Activated naive CD4-positive, alpha-beta T cell treated with anti-CD3 and anti-CD28 coated beads for 36 hours (primary cell): ENCODE measurements around the gene POLR3E. TPM values are rescaled to one million over a fixed set of nuclear protein-coding genes. Genes with fewer than 3 reads are reported as not detected.

Source experiments
- CTCF ChIA-PET: fragments of 350-600 bp; sonication (Branson Sonifier 250); formaldehyde crosslinking; loops from one replicate; lab custom pipeline; 2021; ENCODE audit warnings: antibody characterized with exemption; lab: Charles Lee
- DNase-seq: peaks from one replicate; pipeline ENCODE4 v3.0.0-alpha.2; 2020
- H3K27ac Mint-ChIP-seq: one replicate; pipeline ENCODE4 v1.8.0; 2021; ENCODE audit warnings: mild to moderate bottlenecking, mixed read lengths
- H3K27me3 Mint-ChIP-seq: one replicate; pipeline ENCODE4 v1.8.0; 2021; ENCODE audit warnings: low read depth, mixed read lengths
- H3K36me3 Mint-ChIP-seq: one replicate; pipeline ENCODE4 v1.8.0; 2021; ENCODE audit warnings: low read depth, mixed read lengths
- H3K4me1 Mint-ChIP-seq: one replicate; pipeline ENCODE4 v1.8.0; 2021; ENCODE audit warnings: low read depth, mixed read lengths
- H3K4me3 Mint-ChIP-seq: one replicate; pipeline ENCODE4 v1.8.0; 2021; ENCODE audit warnings: mild to moderate bottlenecking, moderate library complexity, mixed read lengths
- H3K9me3 Mint-ChIP-seq: one replicate; pipeline ENCODE4 v1.8.0; 2021; ENCODE audit warnings: mixed read lengths
- intact Hi-C: fragments of 100-400 bp; cut with micrococcal nuclease; formaldehyde crosslinking; loops from one replicate; pipeline ENCODE4 v1.15.1; 2023
- total RNA-seq, 2 experiments: library from RNA; stranded (reverse); gene quantifications; one replicate each; pipeline ENCODE4 v1.2.3, GENCODE V29; 2021

POLR3E gene
- total RNA-seq, 2 experiments from 2014 or later: 72.9 to 74.7 TPM

DNA sequence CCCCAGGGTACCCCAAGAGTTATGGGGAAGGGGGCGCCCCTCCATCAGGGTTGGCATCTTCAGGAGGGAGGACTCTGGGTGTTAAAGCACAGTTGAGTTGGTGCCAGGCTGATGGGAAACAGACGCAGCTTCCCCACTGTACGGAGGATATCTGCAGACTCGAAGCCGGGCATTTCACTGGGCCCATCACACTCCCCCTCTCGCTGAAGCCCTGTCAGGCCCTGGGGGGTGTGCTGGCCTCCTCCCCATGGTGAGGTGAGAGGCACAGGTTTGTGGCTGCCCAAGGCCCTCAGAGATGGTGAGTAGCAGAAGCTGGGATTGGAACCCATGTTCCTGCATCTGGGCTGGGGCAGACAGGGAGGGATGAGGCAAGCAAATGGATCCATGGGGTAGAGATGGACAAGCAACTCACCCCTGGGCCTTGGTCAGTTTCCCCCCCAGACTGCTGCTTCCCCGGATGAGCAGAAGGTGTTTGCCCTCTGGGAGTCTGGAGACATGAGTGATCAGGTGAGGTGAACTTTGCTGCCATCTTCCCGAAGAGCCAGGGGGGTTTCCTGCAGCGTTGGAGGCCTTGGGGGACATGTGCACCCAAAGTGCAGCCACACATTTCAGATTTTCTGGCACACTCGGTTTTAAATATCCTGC lies 31.0 kb downstream of the POLR3E start:
- CTCF ChIA-PET: interaction anchor here (1.1 kb wide), 1 partner anchor 10 kb away, joined by 3 read pairs; no protein-coding TSS in a partner anchor
- Mint-ChIP-seq H3K4me1 (no peaks in the 10 kb centered on the region), H3K27ac (no peak overlapping the region)

GRCh38 chr16:22329199-22329695 lies 32.0 kb downstream of the POLR3E start:
- CTCF ChIA-PET: interaction anchor here (1.1 kb wide), 1 partner anchor 11 kb away, joined by 3 read pairs; no protein-coding TSS in a partner anchor
- no peak for DNase-seq
- intact Hi-C loops: no loop called here
- Mint-ChIP-seq H3K27ac (peak overlapping the region; percentile 65), H3K4me3 (no peak overlapping the region), H3K4me1 (no peaks in the 10 kb centered on the region), H3K9me3 (no peaks in the 10 kb centered on the region), H3K27me3 (no peaks in the 10 kb centered on the region), H3K36me3 (peaks cover 41% of the 10 kb centered on the region)

More for the DNA sequence above, 31.0 kb downstream of the POLR3E start:
- Mint-ChIP-seq H3K4me3 (no peak overlapping the region), H3K9me3 (no peaks in the 10 kb centered on the region), H3K36me3 (peaks cover 41% of the 10 kb centered on the region), H3K27me3 (no peaks in the 10 kb centered on the region)
- intact Hi-C loops: no loop called here
- DNase-seq: no peak

- DNase-seq: no peak
- Mint-ChIP-seq H3K27me3 (no peaks in the 10 kb centered on the region), H3K9me3 (no peaks in the 10 kb centered on the region), H3K36me3 (peaks cover 50% of the 10 kb centered on the region), H3K4me1 (no peaks in the 10 kb centered on the region), H3K27ac (peak overlapping the region; percentile 33), H3K4me3 (no peak overlapping the region)
- intact Hi-C loops: no loop called here
- CTCF ChIA-PET: interaction anchor here (0.6 kb wide), 1 partner anchor 9 kb away, joined by 3 read pairs; no protein-coding TSS in a partner anchor
Observed at GRCh38 chr16:22330326-22330725, 33.1 kb downstream of the POLR3E start.

GRCh38 chr16:22333457-22333994 lies 36.3 kb downstream of the POLR3E start:
- Mint-ChIP-seq H3K4me3 (no peak overlapping the region), H3K4me1 (peaks cover 10% of the 10 kb centered on the region), H3K36me3 (peaks cover 68% of the 10 kb centered on the region), H3K27ac (no peak overlapping the region), H3K9me3 (peaks cover 25% of the 10 kb centered on the region), H3K27me3 (no peaks in the 10 kb centered on the region)
- DNase-seq: no peak
- intact Hi-C loops: no loop called here
- CTCF ChIA-PET: no interaction called here

DNA sequence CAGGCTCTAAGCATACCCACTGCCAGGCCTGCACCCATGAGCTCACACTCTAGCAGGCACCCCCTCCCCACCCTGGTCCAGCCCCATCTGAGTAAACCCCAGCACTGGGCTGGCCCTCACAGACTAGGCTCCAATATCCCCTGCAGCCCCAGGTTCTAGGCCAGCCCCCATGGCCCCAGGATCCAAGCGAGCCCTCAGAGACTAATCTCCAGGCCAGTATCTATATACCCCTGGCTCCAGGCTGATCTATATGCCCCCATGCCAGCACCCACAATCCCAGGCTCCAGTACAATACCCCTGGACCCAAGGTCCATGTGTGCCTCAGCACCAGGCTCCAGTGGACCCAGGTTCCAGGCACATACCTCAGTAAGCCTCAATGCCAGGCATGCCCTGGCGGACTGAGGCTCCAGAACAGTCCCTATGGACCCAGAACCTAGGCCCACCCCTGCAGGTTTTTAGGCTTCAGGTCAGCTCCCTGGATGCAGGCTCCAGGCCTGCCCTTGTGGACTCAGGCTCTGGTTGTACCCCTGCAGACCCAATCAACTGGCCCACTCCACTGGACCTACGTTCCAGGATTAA lies 38.5 kb downstream of the POLR3E start:
- Mint-ChIP-seq H3K4me3 (no peak overlapping the region), H3K4me1 (peaks cover 11% of the 10 kb centered on the region), H3K9me3 (peaks cover 35% of the 10 kb centered on the region), H3K36me3 (peaks cover 80% of the 10 kb centered on the region), H3K27ac (no peak overlapping the region), H3K27me3 (no peaks in the 10 kb centered on the region)
- intact Hi-C loops: loop anchor here (2.0 to 5.0 kb wide), 2 partner anchors 17 to 37 kb away; partner anchors contain the start of gene CDR2
- no peak for DNase-seq
- CTCF ChIA-PET: interaction anchor here (1.0 kb wide), 1 partner anchor 15 kb away, joined by 3 read pairs; no protein-coding TSS in a partner anchor

DNA sequence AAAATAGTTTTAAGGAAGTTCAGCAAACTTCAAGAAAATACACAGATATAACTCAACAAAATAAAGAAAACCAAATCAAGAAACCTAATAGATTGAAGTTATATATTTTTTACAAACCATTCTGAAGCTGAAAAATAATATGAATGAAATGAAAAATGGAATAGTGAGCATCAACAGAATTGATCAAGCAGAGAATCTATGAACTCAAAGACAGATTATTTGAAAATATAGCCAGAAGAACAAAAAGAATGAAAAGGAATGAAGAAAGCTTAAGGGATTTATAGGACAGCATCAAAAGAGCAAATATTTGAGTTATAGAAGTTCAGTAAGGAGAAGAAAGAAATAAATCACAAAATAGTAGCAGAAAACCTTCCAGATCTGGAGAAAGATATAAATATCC lies 39.4 kb downstream of the POLR3E start:
- peaks cover 82% of the 10 kb centered on the region for H3K36me3 Mint-ChIP-seq
- CTCF ChIA-PET: interaction anchor here (0.6 kb wide), 1 partner anchor 1466 kb away, joined by 3 read pairs; no protein-coding TSS in a partner anchor
- H3K4me1 Mint-ChIP-seq: peaks cover 11% of the 10 kb centered on the region
- peaks cover 41% of the 10 kb centered on the region for H3K9me3 Mint-ChIP-seq
- no peak overlapping the region for H3K4me3 Mint-ChIP-seq
- no peaks in the 10 kb centered on the region for H3K27me3 Mint-ChIP-seq
- no peak overlapping the region for H3K27ac Mint-ChIP-seq
- no peak for DNase-seq
- intact Hi-C loops: loop anchor here (2.0 to 5.0 kb wide), 2 partner anchors 16 to 36 kb away; partner anchors contain the start of gene CDR2

DNA sequence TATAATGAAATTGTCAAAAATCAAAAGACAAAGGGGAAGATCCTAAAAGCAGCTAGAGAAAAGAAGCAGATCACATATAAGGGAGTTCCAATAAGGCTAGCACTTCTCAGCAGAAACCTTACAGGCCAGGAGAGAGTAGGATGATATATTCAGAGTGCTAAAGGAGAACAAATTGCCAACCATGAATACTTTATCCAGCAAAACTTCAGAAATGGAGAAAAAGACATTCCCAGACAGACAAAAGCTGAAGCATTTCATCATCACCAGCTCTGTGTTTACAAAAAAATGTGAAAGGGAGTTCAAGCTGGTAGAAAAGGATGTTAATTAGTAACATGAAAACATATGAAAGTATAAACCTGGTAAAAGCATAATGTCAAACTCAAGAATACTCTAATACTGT lies 39.8 kb downstream of the POLR3E start:
- intact Hi-C loops: loop anchor here (2.0 to 5.0 kb wide), 2 partner anchors 16 to 35 kb away; partner anchors contain the start of gene CDR2

GRCh38 chr16:22337849-22338635 lies 40.8 kb downstream of the POLR3E start:
- Mint-ChIP-seq H3K4me1 (peaks cover 25% of the 10 kb centered on the region), H3K27me3 (no peaks in the 10 kb centered on the region), H3K9me3 (peaks cover 44% of the 10 kb centered on the region), H3K4me3 (no peak overlapping the region), H3K36me3 (peaks cover 84% of the 10 kb centered on the region), H3K27ac (peak overlapping the region; percentile 22)
- CTCF ChIA-PET: interaction anchor here (0.6 to 0.9 kb wide), 6 partner anchors 17 to 1060 kb away, joined by 3 to 6 read pairs (median 3); partner anchors contain the start of gene CRYM
- intact Hi-C loops: loop anchor here (2.0 to 5.0 kb wide), 2 partner anchors 15 to 34 kb away; partner anchors contain the start of gene CDR2
- no peak for DNase-seq

More for the DNA sequence above, 39.8 kb downstream of the POLR3E start:
- H3K4me1 Mint-ChIP-seq: peaks cover 16% of the 10 kb centered on the region
- no peak overlapping the region for H3K4me3 Mint-ChIP-seq
- H3K27ac Mint-ChIP-seq: no peak overlapping the region
- DNase-seq: no peak
- no peaks in the 10 kb centered on the region for H3K27me3 Mint-ChIP-seq
- peaks cover 43% of the 10 kb centered on the region for H3K9me3 Mint-ChIP-seq
- H3K36me3 Mint-ChIP-seq: peaks cover 81% of the 10 kb centered on the region
- CTCF ChIA-PET: interaction anchor here (0.6 to 0.8 kb wide), 2 partner anchors 37 to 1466 kb away, joined by 3 read pairs; no protein-coding TSS in a partner anchor

DNA sequence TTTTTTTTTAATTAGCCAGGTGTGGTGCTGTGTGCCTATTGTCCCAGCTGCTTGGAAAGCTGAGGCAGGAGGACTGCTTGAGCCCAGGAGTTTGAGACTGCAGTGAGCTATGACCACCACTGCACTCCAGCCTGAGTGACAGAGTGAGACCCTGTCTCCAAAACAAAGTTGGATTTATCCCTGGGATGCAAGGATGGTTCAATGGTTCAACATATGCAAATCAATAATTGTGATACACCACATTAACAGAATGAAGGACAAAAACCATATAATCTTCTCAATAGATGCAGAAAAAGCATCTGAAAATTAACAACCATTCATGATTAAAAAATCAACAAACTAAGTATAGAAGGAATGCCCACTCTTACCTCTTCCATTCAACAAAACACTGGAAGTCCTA lies 43.7 kb downstream of the POLR3E start:
- no peaks in the 10 kb centered on the region for H3K27me3 Mint-ChIP-seq
- H3K9me3 Mint-ChIP-seq: peaks cover 40% of the 10 kb centered on the region
- CTCF ChIA-PET: no interaction called here
- H3K4me3 Mint-ChIP-seq: no peak overlapping the region
- intact Hi-C loops: no loop called here
- H3K4me1 Mint-ChIP-seq: peaks cover 31% of the 10 kb centered on the region
- no peak overlapping the region for H3K27ac Mint-ChIP-seq
- DNase-seq: no peak
- H3K36me3 Mint-ChIP-seq: peaks cover 68% of the 10 kb centered on the region

DNA sequence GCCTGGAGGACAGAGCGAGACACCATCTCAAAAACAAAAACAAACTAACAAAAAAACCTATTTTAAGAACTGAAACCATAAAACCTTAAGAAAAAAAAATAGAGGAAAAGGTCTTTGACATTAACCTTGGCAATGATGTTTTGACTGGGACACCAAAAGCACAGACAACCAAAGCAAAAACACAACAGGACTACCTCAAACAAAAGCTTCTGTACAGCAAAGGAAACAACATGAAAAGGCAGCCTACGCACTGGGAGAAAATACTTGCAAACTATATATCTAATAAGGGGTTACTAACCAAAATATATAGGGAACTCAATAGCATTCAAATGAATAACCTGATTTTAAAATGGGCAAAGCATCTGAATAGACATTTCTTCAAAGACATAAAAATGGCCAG lies 44.9 kb downstream of the POLR3E start:
- CTCF ChIA-PET: no interaction called here
- Mint-ChIP-seq H3K36me3 (peaks cover 65% of the 10 kb centered on the region), H3K27me3 (no peaks in the 10 kb centered on the region), H3K4me3 (no peak overlapping the region), H3K9me3 (peaks cover 29% of the 10 kb centered on the region), H3K27ac (no peak overlapping the region), H3K4me1 (peaks cover 38% of the 10 kb centered on the region)
- no peak for DNase-seq
- intact Hi-C loops: no loop called here

- peaks cover 3% of the 10 kb centered on the region for H3K9me3 Mint-ChIP-seq
- intact Hi-C loops: no loop called here
- H3K36me3 Mint-ChIP-seq: peaks cover 59% of the 10 kb centered on the region
- H3K4me3 Mint-ChIP-seq: no peak overlapping the region
- DNase-seq: no peak
- peak overlapping the region; percentile 74 for H3K27ac Mint-ChIP-seq
- no peaks in the 10 kb centered on the region for H3K27me3 Mint-ChIP-seq
- CTCF ChIA-PET: no interaction called here
- peaks cover 27% of the 10 kb centered on the region for H3K4me1 Mint-ChIP-seq
Observed at GRCh38 chr16:22346483-22346882, 49.3 kb downstream of the POLR3E start.
